CD4-positive, alpha-beta T cell treated with Interleukin-4 for 4 hours (primary cell): Measurements from ENCODE around the gene EIF1.
"Not testable (repeated sequence)": the region's sequence is repeated elsewhere in the genome, so short reads cannot be mapped to it uniquely, and the experiment has no call there.

Experiments
- DNase-seq: peaks from one replicate; pipeline ENCODE4 v3.0.0-alpha.2; 2020

Gene EIF1

DNA sequence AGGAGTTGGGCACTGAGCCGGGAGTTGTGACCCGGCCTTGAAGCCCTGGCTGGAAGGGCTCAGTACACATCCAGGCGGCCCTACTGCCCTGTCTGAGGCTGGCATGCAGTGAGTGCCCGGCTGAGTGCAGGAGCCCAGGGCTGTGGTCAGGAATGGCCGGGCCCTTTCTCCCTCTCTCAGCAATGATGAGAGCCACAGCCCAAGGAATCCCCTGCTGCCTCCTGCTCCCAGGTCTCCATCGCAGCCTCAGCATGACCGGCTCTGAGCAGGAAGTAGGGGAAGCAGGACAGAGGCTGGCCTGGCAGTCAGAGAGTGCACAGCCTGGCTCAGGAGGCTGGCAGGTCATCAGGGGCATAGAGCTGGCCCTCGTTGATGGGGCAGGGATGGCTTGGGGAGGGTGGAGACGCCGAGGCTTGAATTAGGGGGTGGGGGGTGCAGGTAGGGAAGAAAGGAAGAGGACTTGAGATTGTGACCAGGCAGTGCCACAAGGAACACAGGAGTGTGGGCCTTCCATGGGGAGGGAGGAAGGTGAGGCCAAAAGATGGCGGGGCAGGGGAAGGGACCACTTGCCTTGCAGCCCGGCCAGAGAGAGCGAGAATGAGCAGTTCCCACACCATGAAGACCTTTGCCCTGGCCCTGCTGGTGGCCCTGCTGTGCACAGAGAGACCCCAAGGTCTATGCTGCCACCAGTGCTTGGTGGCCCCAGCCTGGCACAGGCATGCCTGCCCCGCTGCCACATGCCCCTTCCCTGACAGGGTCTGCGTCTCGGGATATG is 32.2 kb upstream of the EIF1 start:
- no peak for DNase-seq

DNA sequence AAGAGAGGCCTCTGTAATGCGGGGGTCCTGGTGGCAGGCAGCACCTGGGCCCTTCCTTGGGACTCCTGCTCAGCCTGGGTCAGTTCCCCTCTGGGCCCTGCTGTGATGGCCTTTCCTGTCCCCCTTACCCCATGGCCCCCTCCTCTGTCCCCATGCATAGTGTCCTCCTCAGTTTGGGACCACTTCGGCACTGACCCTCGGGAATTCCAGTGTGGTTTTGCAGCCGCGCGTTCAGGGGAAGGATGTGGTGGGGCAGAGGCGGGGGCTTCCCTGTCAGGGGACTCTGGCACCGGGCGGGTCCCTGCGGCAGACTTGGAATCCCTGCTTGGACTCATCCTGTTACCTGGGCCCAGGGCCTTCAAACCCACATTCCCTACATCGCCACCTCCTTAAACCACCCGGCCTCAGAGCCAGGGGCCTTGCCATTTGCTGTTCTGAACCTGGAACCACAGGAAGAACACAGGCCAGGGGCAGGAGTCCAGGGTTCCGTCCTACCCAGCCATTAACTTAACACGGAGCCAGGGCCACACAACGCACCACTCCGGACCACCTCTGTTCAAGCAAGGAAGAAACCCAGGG is 31.4 kb upstream of the EIF1 start:
- DNase-seq: no peak

DNA sequence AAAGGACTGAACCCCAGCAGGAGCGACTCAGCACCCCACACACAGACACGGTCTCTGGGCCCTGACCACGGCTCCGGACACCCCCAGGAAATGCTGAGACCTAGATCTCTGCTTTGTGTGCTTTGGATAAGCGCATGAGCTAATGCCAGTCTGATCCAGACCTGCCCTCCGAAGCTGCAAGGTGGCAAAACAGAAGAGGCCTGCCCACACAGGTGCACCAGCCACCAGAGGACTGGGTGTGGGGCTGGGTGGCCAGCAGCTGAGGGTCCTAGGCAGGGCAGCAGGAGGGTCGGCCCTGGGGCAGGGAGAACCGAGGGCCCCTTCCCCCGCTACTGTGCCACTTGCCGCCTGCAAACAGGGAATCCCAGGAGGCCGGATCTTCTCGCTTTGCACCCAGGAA is 30.7 kb upstream of the EIF1 start:
- no peak for DNase-seq

DNA sequence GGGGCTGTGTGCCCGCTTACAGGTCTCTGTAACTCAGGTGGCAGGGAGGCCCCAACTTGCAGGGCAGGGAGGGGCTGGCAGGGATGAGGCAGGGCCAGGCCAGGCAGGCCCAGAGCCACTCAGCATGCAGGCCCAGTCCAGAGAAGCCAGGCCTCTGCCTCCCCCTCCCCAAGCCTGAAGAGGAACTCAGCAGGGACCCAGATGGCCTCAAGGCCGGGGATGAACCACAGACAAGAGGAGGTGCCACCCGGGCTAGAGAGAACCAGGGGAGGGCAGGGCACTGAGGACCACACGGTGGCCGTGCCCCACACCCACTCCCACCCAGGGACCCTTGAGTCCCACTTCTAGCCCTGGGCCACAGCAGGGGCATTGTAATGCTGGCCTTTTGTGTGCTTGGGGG is 29.8 kb upstream of the EIF1 start:
- no peak for DNase-seq

DNA sequence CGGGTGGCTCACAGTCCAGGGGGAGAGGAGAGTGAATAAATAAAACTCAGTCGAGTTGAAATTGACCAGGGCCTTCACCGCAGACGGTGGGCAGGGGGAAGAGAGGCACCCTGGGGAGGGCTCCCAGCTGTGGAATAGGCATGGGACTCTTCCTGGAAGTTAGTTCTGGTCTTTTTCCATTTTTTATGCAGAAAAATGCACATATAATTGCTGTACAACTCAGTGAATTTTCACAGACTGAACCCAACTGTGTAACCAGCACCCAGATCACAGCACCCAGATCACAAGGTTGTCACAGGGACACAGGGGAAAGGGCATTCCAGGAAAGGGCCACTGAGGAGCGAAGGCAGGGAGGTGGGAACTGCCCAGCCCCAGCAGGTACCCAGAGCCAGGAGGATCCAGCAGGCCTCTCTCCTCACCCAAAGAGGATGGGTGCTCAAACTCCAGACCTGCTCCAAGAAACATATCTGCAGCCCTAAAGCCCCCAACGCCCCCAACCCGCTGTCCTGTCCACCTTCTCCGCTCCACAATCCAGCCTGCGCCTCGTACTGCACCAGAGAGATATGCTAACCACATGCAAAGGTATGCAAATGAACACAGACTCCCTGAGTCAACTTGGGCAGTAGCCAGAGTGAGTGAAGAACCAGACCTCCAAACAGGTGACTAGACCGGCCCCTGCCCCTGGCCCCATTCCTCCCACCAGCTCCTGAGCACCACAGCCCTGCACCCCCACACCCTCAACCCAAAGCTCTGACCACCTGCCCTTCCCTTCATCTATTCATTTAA is 29.1 kb upstream of the EIF1 start:
- DNase-seq: no peak

DNA sequence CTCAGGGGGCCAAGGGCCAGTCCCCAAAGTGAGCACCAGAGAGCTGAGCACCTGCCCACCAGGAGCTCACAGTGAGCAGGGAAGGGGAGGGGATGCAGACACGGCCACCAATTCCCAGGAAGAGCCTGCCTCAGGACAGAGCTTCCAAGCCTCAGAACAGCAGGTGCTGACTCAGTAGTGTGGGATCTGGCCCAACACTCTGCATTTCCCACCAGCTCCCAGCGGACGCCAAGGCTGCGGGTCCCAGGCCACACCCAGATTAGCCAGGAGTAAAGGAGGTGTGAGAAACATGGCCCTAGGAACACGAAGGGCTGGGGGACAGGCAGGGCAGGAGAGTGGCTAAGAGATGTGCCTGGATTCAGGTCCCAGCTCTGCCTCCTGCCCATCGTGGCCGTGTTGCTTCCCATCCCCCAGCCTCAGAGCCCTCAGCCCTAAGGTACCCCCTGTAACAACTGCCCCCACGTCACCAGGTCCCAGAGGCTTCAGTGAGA is 28.4 kb upstream of the EIF1 start:
- DNase-seq: no peak

DNA sequence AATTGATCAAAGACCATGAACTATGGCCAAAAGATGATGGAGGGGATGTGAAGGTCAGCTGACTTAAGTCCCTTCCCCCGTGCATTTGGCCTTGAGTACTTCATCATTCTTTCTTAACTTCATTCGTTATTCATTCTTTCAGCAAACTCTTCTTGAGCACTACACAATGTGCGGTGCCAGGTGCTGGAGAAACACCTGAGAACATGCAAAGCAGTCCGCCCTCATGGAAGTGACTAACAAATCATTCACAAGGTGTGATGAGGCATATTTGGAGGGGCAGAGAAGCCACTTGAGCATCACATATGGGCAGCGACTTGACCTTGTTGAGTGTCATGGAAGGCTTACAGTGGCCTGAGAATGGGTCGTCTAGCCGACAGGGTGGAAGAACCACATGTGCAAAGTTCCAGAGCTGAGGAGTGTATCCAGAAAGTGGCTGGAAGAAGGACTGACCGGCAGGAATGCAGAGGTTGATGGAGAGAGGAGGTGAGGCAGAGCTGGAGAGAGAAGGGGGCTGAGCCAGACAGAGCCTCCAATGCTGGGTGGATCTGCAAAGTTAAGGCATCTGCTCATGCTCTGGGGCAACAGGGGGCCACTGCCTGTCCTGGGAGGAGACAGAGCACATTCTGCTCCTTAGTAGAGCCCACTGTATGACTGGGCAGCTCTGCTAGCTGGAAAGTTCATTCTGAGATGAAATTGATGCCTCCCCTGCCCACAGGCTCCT is 25.1 kb upstream of the EIF1 start:
- DNase-seq: no peak

DNA sequence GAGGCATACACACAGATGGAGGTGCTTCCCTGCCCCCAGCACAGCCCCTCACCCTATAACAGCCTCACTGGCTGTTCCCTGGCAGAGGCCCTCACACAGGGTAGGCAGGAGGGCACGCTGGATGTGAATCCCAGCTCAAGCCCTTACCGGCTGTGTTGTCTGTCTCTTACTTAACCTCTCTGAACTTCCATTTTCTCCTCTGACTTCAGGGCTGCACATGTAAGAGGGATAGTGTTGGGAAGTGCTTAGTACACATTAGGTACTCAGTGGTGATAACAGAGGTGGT is 24.6 kb upstream of the EIF1 start:
- no peak for DNase-seq

DNA sequence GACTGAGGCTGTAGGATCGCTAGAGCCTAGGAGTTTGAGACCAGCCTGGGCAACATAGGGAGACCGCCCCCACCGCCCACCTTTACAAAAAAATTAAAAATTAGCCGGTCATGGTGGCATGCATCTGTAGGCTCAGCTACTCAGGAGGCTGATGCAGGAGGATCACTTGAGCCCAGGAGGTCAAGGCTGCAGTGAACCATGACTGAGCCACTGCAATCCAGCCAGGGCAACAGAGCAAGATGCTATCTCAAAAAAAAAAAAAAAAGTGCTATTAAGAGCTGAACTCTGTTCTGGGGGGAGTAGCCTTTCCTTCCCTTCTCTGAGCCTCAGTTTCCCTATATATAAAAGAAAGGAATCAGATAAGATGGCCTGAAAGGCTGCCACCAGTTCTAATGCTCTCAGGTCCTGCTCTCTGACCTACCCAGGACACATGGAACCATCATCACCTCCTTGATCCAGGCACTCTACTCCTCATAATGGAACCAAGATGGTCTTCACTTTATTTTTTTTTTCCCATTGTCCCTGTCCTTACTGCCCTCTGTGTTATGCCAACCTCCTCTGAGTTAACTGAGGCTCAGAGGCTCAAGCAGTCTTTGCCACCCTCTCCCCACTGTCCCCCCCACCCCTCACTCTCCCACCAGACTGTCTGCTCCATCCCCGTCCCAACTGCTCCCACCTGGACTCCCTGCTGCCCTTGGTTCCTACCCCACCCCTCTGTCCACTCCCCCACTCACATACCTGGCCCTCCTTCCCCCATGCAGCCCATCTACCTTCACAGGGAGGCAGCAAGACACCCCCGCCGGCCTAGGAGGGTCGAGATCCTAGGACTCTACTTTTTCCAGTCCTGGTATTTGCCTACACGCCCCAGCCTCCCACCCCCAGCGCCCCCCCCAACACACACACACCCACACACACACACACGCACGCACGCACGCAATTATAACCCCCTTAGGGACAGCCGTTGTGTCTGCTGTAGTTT is 23.8 kb upstream of the EIF1 start:
- no peak for DNase-seq

DNA sequence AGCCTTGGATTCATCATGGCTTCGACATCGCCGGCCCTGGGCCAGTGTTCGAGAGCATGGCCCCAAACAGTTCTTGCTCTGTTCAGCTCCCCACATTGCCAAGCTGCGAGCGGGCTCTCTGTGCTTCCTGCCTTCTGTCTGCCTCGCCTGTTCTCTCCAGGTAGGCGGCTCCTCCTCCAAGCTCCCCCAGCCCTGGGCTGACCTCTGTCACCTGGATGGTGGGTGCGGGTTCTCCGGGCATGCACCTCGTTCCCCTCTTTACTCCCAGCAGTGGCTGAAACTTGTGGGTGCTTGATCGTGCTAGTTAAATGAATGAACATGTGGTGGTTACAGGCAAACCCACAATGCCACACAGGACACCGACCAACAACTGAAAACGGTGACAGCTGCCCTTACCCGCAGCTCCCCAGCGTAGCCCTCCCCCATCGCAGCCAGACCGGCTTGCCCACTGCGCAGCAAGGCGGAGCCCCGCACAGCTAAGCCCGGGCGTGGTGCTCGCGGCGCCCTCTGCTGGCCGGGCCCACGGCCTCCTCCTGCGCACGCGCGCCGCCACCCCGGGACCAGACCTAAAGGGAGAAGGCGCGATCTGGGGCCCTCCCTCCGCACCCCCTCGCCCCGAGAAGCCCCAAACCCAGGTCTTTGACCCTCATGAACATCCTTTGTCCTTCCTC is 23.0 kb upstream of the EIF1 start:
- peak; percentile 86 for DNase-seq

DNA sequence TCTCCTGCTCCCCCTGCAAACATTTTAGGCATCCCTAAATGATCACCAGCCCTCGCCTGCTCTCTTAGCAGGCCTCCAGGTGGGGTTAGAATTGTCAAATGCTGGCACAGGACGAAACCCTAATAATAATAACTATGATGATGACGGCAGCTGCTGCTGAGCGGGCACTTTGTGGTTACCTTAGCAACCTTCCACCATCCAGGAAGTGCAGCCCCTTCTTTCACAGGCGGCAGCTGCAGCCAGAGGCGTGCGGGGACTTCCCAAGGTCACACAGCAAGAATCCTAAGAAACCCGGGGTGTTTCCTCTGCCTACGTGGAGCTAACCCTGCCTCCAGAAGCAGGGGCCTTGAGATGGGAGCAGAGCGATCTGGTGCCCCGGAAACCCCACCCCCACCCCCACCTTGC is 22.4 kb upstream of the EIF1 start:
- DNase-seq: peak; percentile 89

DNA sequence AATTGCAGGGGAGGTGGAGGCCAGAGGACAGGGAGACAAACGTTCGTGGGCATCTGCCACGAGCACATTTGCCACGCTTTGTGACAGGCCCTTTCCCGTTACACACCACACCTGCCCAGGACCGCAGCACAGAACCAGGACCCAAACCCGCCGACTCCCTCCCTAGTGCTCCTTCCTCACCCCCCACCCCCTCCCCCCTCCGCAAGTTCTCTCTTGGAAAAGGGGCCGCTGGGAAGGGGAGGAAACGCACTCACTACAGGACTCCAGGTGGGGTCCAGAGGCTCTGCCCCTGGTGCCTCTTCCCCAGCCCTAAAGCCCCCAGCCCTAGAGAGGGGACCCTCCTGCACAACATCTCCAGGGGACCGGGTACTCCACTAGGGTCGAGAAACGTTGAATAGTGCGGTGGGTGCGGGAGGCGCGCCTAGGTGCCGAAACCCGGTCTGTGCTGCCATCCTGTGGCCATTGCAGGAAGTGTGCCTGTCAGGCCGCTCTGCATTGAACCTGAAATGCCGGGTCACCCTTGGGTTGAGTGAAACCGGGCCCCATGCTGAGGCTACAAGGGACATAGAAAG is 21.9 kb upstream of the EIF1 start:
- DNase-seq: peak; percentile 82

DNA sequence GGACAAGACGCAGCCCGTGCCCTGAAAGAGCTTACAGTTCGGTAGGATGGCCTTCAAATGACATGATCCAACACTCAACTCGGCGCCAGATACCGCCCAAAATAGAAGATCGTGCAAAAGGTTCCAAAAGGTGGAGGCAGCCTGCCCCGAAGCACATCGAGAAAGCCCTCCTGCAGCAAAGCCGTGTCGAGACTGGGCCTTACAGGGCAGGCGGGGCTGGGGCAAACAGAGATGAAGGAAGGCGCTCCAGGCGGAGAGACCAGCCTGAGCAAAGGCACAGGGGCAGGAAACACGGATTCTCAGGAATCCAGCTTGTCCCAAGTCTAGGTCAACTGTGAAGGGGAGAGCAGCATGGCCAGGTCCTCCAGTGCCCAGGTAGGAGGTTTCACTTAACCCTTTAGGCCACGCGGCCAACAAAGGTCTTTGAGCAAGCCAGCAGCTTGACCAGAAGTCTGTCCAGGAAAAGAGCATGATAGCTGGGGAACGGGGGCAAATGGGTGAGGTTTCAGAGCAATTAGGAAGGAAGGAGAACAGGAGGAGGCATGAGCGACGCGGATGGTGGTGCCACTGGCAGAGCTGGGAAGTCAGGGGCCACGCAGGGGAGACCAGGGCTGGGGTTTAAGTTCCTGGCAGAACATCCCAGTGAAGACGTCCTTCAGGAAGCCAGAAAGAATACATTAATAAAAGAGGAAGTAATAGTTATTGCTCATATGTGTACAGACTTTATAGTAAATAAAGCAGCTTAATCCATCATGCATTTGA is 21.2 kb upstream of the EIF1 start:
- DNase-seq: no peak

DNA sequence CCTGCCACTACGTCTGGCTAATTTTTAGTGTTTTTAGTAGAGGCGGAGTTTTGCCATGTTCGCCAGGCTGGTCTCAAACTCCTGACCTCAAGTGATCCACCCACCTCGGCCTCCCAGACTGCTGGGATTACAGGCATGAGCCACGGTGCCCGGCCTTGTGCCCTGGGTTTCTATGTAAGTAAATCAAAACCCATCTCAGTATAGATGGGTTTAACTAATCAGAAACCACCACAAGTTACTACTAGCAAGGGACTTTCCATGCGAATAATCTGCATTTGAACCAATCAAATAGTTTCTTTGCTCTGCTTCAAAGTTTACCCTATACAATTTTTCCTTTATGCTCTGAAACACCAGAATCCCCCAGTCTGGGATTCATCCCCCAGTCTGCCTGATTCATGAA is 16.5 kb upstream of the EIF1 start:
- no peak for DNase-seq

DNA sequence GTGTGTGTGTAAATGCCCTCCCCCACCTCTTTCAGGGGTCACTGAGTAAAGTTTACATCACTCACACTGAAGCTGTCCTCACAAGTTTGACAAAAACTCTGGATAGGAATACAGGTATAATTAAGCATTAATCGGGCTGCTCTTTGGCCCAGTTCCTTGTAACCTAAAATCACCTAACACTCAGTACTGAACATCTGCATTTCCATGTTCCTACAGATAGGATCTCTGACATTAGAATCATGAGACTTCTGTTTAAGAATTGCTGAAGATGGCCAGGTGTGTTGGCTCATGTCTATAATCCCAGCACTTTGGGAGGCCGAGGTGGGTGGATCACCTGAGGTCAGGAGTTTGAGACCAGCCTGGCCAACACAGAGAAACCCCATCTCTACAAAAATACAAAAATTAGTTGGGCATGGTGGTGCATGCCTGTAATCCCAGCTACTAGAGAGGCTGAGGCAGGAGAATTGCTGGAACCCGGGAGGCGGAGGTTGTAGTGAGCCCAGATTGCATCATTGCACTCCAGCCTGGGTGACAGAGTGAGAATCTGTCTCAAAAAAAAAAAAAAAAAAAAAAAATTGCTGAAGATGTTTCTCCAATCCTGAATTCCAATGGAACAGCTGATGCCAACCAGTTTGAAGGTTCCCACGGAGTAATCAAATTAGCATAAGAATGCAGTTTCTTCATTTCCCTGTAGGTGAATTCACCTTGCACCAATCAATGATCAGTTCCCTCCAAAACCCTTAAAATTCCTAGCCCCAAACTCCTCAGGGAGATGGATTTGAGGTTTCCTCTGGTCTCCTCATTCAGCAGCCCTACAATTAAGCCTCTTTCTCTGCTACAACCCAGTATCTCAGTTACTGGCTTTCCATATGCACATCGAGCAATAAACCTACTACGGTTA is 13.3 kb upstream of the EIF1 start:
- not testable (repeated sequence) for DNase-seq

DNA sequence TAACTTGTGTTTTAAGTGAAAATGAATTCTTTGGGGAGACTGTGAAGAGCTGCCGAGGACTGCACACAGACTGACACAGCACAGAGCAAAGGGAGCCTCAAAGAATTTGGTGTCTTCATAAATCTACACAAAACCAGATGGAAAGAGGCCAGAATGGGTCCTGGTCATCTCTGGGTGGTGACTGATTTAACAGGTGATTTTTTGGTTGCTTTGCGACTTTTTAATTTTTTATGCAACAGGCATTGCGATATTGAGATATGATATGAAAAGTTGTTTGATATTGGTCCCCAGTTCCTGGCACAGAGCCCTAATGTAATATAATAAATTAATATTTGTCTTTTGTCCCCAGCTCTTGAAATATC is 12.6 kb upstream of the EIF1 start:
- no peak for DNase-seq

DNA sequence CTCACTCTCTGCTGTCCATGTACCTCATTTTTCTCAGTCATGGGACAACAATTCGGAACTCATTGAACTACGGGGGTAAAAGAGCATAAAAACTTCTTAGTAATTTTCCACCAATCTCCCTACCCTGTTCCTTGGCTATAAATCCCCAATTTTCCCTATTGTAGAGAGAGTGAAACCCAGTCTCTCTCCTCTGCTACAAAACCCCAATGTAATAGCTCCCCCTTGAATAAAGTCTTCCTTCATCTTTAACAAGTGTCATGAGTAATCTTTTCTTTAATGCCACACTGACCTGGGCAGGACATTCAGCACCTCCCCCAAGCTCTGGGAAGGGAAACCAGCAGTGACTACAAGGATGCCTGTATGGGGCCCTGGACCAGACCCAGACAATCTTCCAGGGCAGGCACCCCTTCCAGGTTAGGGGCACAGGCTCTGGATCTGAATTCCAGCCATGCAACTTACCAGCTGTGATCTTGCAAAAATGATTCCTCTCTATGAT is 10.2 kb upstream of the EIF1 start:
- DNase-seq: no peak

DNA sequence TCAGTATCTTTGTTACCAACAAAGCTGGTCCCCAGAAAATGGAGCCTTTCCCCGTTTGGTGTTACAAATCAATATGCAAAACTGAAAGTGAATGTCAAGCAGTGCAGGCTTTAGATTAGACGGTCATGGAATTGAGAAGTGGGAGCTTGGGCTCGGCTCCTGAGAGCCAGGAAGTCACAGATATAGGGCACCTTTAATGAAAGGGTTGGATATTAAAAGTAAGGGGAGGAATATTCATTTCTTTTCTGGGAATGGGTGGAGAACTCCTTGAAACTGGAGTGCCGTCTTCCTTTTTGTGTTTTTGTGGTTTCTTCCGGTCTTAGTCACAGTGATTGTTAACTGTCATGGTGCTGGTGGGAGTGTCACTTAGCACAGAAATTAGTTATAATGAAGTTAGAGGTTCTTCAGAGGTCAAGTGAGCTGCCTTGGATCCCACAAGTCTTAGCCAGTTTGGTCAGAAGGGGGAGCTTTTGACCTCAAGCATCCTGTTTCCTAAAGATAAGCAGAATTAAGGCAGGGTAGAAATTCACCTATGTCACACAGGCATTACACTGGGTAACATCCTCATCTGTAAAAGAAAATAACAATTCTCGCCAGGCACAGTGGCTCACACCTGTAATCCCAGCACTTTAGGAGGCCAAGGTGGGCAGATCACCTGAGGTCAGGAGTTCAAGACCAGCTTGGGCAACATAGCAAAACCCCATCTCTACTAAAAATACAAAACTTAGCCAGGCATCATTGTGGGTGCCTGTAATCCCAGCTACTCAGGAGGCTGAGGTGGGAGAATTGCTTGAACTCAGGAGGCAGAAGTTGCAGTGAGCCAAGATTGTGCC is 9.6 kb upstream of the EIF1 start:
- peak; percentile 92 for DNase-seq
